Osteocyte (in vitro differentiated cells): ENCODE data around the gene FANCC. TPM values are rescaled to one million over a fixed set of nuclear protein-coding genes. Genes with fewer than 3 reads are reported as not detected.

ENCODE experiments used
- DNase-seq: peaks from one replicate; pipeline ENCODE4 v3.0.0; 2021; ENCODE audit warnings: mixed read lengths; ENCODE audit not compliant: unreplicated experiment; ENCODE audit errors: extremely low spot score
- H3K27ac Mint-ChIP-seq: one replicate; pipeline ENCODE4 v1.8.0; 2021; ENCODE audit warnings: mild to moderate bottlenecking, mixed read lengths; ENCODE audit not compliant: unreplicated experiment
- H3K27me3 Mint-ChIP-seq: one replicate; pipeline ENCODE4 v1.8.0; 2021; ENCODE audit warnings: mixed read lengths; ENCODE audit not compliant: unreplicated experiment
- H3K36me3 Mint-ChIP-seq: one replicate; pipeline ENCODE4 v1.8.0; 2021; ENCODE audit warnings: mixed read lengths; ENCODE audit not compliant: unreplicated experiment
- H3K4me1 Mint-ChIP-seq: one replicate; pipeline ENCODE4 v1.8.0; 2021; ENCODE audit warnings: mixed read lengths; ENCODE audit not compliant: unreplicated experiment
- H3K4me3 Mint-ChIP-seq: one replicate; pipeline ENCODE4 v1.8.0; 2021; ENCODE audit warnings: mild to moderate bottlenecking, moderate library complexity, mixed read lengths; ENCODE audit not compliant: unreplicated experiment
- H3K9me3 Mint-ChIP-seq: one replicate; pipeline ENCODE4 v1.8.0; 2021; ENCODE audit warnings: mixed read lengths; ENCODE audit not compliant: unreplicated experiment
- CTCF ChIP-seq: fragments of 200-600 bp; sonication (generic); IDR thresholded peaks from 2 replicates; pipeline ENCODE4 v1.5.0; 2021; ENCODE audit warnings: antibody characterized with exemption, mild to moderate bottlenecking, moderate library complexity
- total RNA-seq: library from RNA; stranded (reverse); gene quantifications from 2 replicates; pipeline ENCODE4 v1.2.1, GENCODE V29; 2021

FANCC gene
- total RNA-seq, 1 donor from 2014 or later, result 12.3 TPM

- DNase-seq, result peak; percentile 66
- no peak for TF ChIP-seq CTCF
- Mint-ChIP-seq H3K27me3 (no peaks in the 10 kb centered on the region), H3K27ac (no peak overlapping the region), H3K9me3 (no peaks in the 10 kb centered on the region), H3K4me1 (peaks cover 34% of the 10 kb centered on the region), H3K4me3 (no peak overlapping the region), H3K36me3 (peaks cover 53% of the 10 kb centered on the region)
Measured at GRCh38 chr9:95073918-95074317, 243.6 kb downstream of the FANCC start.

- peaks cover 32% of the 10 kb centered on the region for H3K4me1 Mint-ChIP-seq
- no peaks in the 10 kb centered on the region for H3K9me3 Mint-ChIP-seq
- no peaks in the 10 kb centered on the region for H3K27me3 Mint-ChIP-seq
- H3K36me3 Mint-ChIP-seq, result peaks cover 57% of the 10 kb centered on the region
- peak overlapping the region; percentile 62 for H3K27ac Mint-ChIP-seq
- peak; percentile 32 for TF ChIP-seq CTCF
- DNase-seq, result peak; percentile 71
- no peak overlapping the region for H3K4me3 Mint-ChIP-seq
Measured at GRCh38 chr9:95073042-95073607, 244.4 kb downstream of the FANCC start.

GRCh38 chr9:95071925-95072324, 245.6 kb downstream of the FANCC start:
- Mint-ChIP-seq H3K36me3 (peaks cover 52% of the 10 kb centered on the region), H3K4me3 (no peak overlapping the region), H3K27ac (no peak overlapping the region), H3K9me3 (no peaks in the 10 kb centered on the region), H3K27me3 (no peaks in the 10 kb centered on the region), H3K4me1 (peaks cover 24% of the 10 kb centered on the region)
- DNase-seq, result no peak
- TF ChIP-seq CTCF, result no peak

- H3K27ac Mint-ChIP-seq, result no peak overlapping the region
- peaks cover 24% of the 10 kb centered on the region for H3K4me1 Mint-ChIP-seq
- no peak for DNase-seq
- no peak overlapping the region for H3K4me3 Mint-ChIP-seq
- TF ChIP-seq CTCF, result no peak
- H3K27me3 Mint-ChIP-seq, result no peaks in the 10 kb centered on the region
- peaks cover 49% of the 10 kb centered on the region for H3K36me3 Mint-ChIP-seq
- H3K9me3 Mint-ChIP-seq, result no peaks in the 10 kb centered on the region
Measured at GRCh38 chr9:95071450-95071849, 246.1 kb downstream of the FANCC start.

- Mint-ChIP-seq H3K4me3 (no peak overlapping the region), H3K9me3 (no peaks in the 10 kb centered on the region), H3K27ac (no peak overlapping the region), H3K27me3 (no peaks in the 10 kb centered on the region), H3K4me1 (peaks cover 30% of the 10 kb centered on the region), H3K36me3 (peaks cover 55% of the 10 kb centered on the region)
- DNase-seq, result peak; percentile 77
- no peak for TF ChIP-seq CTCF
Measured at GRCh38 chr9:95070549-95071021, 246.9 kb downstream of the FANCC start.
